OCI-LY1 (cell line): Measurements from ENCODE around the gene DIP2C.

Source experiments
- EZH2 ChIP-seq: fragments of 200-600 bp; sonication (generic), shearing (Covaris generic); IDR thresholded peaks from 2 replicates; pipeline ENCODE4 v1.8.0; 2017; ENCODE audit warnings: borderline replicate concordance, mixed run types, mild to moderate bottlenecking, antibody characterized with exemption, low read length, moderate library complexity, mixed read lengths
- TF ChIP-seq, protein P1 (sequence below): fragments of 200-600 bp; sonication (generic), shearing (Covaris generic); IDR thresholded peaks from 2 replicates; pipeline ENCODE4 v1.5.1; 2017; ENCODE audit warnings: mild to moderate bottlenecking, antibody characterized with exemption, low read length, moderate library complexity, mixed read lengths

DNA sequence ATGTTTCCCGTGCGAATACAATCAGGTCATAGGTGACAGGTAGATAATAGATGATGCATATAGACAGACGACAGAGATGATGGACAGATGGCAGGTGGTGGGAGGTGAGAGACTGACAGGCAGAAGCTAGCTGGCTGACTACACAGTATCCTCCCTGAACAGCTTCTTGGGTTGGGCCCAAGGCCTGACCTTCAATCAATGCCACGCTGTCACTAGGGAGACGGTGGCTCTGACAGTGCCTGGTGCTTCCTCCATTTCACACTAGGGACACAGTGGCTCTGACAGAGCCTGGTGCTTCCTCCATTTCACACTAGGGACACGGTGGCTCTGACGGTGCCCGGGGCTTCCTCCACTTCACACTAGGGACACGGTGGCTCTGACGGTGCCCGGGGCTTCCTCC is 200.1 kb downstream of the DIP2C start:
- TF ChIP-seq, protein P1, sequence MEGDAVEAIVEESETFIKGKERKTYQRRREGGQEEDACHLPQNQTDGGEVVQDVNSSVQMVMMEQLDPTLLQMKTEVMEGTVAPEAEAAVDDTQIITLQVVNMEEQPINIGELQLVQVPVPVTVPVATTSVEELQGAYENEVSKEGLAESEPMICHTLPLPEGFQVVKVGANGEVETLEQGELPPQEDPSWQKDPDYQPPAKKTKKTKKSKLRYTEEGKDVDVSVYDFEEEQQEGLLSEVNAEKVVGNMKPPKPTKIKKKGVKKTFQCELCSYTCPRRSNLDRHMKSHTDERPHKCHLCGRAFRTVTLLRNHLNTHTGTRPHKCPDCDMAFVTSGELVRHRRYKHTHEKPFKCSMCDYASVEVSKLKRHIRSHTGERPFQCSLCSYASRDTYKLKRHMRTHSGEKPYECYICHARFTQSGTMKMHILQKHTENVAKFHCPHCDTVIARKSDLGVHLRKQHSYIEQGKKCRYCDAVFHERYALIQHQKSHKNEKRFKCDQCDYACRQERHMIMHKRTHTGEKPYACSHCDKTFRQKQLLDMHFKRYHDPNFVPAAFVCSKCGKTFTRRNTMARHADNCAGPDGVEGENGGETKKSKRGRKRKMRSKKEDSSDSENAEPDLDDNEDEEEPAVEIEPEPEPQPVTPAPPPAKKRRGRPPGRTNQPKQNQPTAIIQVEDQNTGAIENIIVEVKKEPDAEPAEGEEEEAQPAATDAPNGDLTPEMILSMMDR = no peak
- TF ChIP-seq EZH2 = no peak
